Endothelial cell of umbilical vein (primary cell): ENCODE measurements around the gene SPOCD1. TPM values are rescaled to one million over a fixed set of nuclear protein-coding genes. Genes with fewer than 3 reads are reported as not detected.

ENCODE experiments used
- BruUV-seq: library from RNA; stranded (reverse); fragments of 400-500 nt; replicated peaks from 2 replicates; lab custom pipeline; 2021; lab: Mats Ljungman, UMichigan
- CTCF ChIA-PET: fragments of 300-600, 350-600 bp; sonication (Branson Sonifier 250); formaldehyde crosslinking; loops from one replicate; lab custom pipeline; 2021; ENCODE audit warnings: antibody characterized with exemption, inconsistent platforms; lab: Charles Lee
- POLR2A ChIA-PET: fragments of 300-600, 350-600 bp; sonication (Branson Sonifier 250); formaldehyde crosslinking; loops from one replicate; lab custom pipeline; 2021; ENCODE audit warnings: antibody characterized with exemption, inconsistent platforms; lab: Charles Lee
- DNase-seq: peaks from one replicate; pipeline ENCODE4 v3.0.0-alpha.2; 2011; ENCODE audit warnings: low read depth, low spot score
- FAIRE-seq: peaks from 2 replicates; lab custom pipeline; 2011; peaks lifted over from hg19 to GRCh38; lab: Jason Lieb, UNC
- H2AFZ ChIP-seq: 2 replicates; pipeline ENCODE4 v1.6.0; 2012; ENCODE audit warnings: low read depth, low read length, control low read depth, inconsistent platforms
- H3K27ac ChIP-seq: 2 replicates; pipeline ENCODE4 v1.5.1; 2011; ENCODE audit warnings: low read depth, mild to moderate bottlenecking, control low read depth, low read length, moderate library complexity; ENCODE audit not compliant: insufficient read depth
- H3K27me3 ChIP-seq, 2 experiments: 2 replicates each; pipeline versions ENCODE4 v1.6.0 to v1.6.1; 2011; ENCODE audit warnings: low read length in 2 of 2, mixed read lengths in 1 of 2; ENCODE audit not compliant: control insufficient read depth in 2 of 2, insufficient read depth in 2 of 2
- H3K36me3 ChIP-seq, 2 experiments: 2 replicates in 1 of 2; 3 replicates in 1 of 2; pipeline ENCODE4 v1.5.1; 2011; ENCODE audit warnings: low read length in 2 of 2, mild to moderate bottlenecking in 1 of 2, moderate library complexity in 1 of 2; ENCODE audit not compliant: control insufficient read depth in 2 of 2, insufficient read depth in 2 of 2; ENCODE audit errors: extremely low read depth in 1 of 2
- H3K4me1 ChIP-seq: 3 replicates; pipeline ENCODE4 v1.5.1; 2011; ENCODE audit warnings: mild to moderate bottlenecking, low read length; ENCODE audit not compliant: control insufficient read depth, insufficient read depth; ENCODE audit errors: extremely low read depth
- H3K4me2 ChIP-seq: 2 replicates; pipeline ENCODE4 v1.6.1; 2011; ENCODE audit warnings: low read length, control low read depth, mixed read lengths; ENCODE audit not compliant: insufficient read depth
- H3K4me3 ChIP-seq, 3 experiments: fragments of 200-600 bp in 1 of 3; sonication (generic), shearing (Covaris generic) in 1 of 3; replicated peaks in 1 of 3; 2 replicates each; pipeline ENCODE4 v1.5.1; 2011 to 2016; ENCODE audit warnings: control low read depth in 3 of 3, low read length in 3 of 3, mild to moderate bottlenecking in 2 of 3, inconsistent platforms in 1 of 3, low read depth in 1 of 3, moderate library complexity in 1 of 3; ENCODE audit not compliant: insufficient read depth in 1 of 3
- H3K79me2 ChIP-seq: 2 replicates; pipeline ENCODE4 v1.6.0; 2012; ENCODE audit warnings: low read length, inconsistent platforms; ENCODE audit not compliant: control insufficient read depth, insufficient read depth
- H3K9ac ChIP-seq: replicated peaks from 2 replicates; pipeline ENCODE3; 2011; ENCODE audit warnings: low read length, control low read depth; ENCODE audit not compliant: insufficient read depth; ENCODE audit errors: extremely low read depth
- H3K9me1 ChIP-seq: replicated peaks from 3 replicates; pipeline ENCODE4 v1.6.0; 2011; ENCODE audit warnings: mild to moderate bottlenecking, low read length; ENCODE audit not compliant: control insufficient read depth, insufficient read depth; ENCODE audit errors: extremely low read depth
- H3K9me3 ChIP-seq: replicated peaks from 2 replicates; pipeline ENCODE4 v1.5.1; 2012; ENCODE audit warnings: low read length, inconsistent platforms; ENCODE audit not compliant: control insufficient read depth, insufficient read depth
- H4K20me1 ChIP-seq: replicated peaks from 2 replicates; pipeline ENCODE3; 2011; ENCODE audit warnings: mild to moderate bottlenecking, low read length; ENCODE audit not compliant: control insufficient read depth, insufficient read depth; ENCODE audit errors: extremely low read depth
- EZH2 ChIP-seq: IDR thresholded peaks from 2 replicates; pipeline ENCODE4 v1.6.1; 2012; ENCODE audit warnings: borderline replicate concordance, low read depth, mild to moderate bottlenecking, moderate library complexity, low read length, inconsistent platforms; ENCODE audit not compliant: severe bottlenecking
- FOS ChIP-seq: IDR thresholded peaks from 2 replicates; pipeline ENCODE4 v1.6.1; 2011; ENCODE audit warnings: mild to moderate bottlenecking, low read length, moderate library complexity, borderline replicate concordance; ENCODE audit not compliant: insufficient read depth
- GATA2 ChIP-seq: IDR thresholded peaks from 2 replicates; pipeline ENCODE4 v1.7.0; 2011; ENCODE audit warnings: low read depth, mild to moderate bottlenecking, moderate library complexity, mixed read lengths, low read length; ENCODE audit not compliant: insufficient read length, insufficient read depth
- JUN ChIP-seq: IDR thresholded peaks from 2 replicates; pipeline ENCODE4 v1.6.1; 2011; ENCODE audit warnings: borderline replicate concordance, low read depth; ENCODE audit not compliant: insufficient read length, insufficient read depth
- MYC ChIP-seq: IDR thresholded peaks from one replicate; pipeline ENCODE4 v1.6.1; 2011; ENCODE audit warnings: mild to moderate bottlenecking, low read depth, low read length
- POLR2A ChIP-seq: IDR thresholded peaks from 2 replicates; pipeline ENCODE4 v1.6.1; 2012; ENCODE audit warnings: low read depth, mild to moderate bottlenecking, control low read depth, low read length
- POLR2AphosphoS5 ChIP-seq: IDR thresholded peaks from 2 replicates; pipeline ENCODE4 v1.6.1; 2012; ENCODE audit warnings: low read depth, mild to moderate bottlenecking, control low read depth, low read length, moderate library complexity; ENCODE audit not compliant: insufficient read depth
- dilution Hi-C: fragments of 300-500 bp; cut with MboI; formaldehyde crosslinking; loops from one replicate; pipeline ENCODE4 v1.15.0; 2019; ENCODE audit warnings: low sequenced_read_pairs; ENCODE audit not compliant: extremely low pct_ligation_motif_present
- intact Hi-C: fragments of 100-400 bp; cut with micrococcal nuclease; formaldehyde crosslinking; loops from one replicate; pipeline ENCODE4 v1.10.0; 2022
- polyA plus RNA-seq, 4 experiments: library from polyadenylated mRNA; depleted of rRNA in 3 of 4; stranded (reverse) in 3 of 4; unstranded in 1 of 4; fragments of >200 nt; gene quantifications; 2 replicates each; pipeline versions ENCODE4 v1.2.1 to v1.2.3, GENCODE V29; 2011 to 2012; ENCODE audit warnings: missing spikeins in 1 of 4
- total RNA-seq: library from RNA; stranded (reverse); gene quantifications from 2 replicates; pipeline ENCODE4 v1.2.3, GENCODE V29; 2021
- TF ChIP-seq, protein P1 (sequence below), 2 donors: IDR thresholded peaks; 1 replicate in 1 of 2; 2 replicates in 1 of 2; pipeline ENCODE4 v1.5.1; 2011; ENCODE audit warnings: low read length in 2 of 2, mild to moderate bottlenecking in 2 of 2, moderate library complexity in 2 of 2, control low read depth in 1 of 2, inconsistent platforms in 1 of 2, low read depth in 1 of 2; ENCODE audit not compliant: insufficient read depth in 1 of 2; ENCODE audit errors: extremely low read depth in 1 of 2
- TF ChIP-seq, protein P2 (sequence below): IDR thresholded peaks from 2 replicates; pipeline ENCODE4 v1.6.1; 2011; ENCODE audit not compliant: insufficient read depth, insufficient read length

The SPOCD1 gene
- total and polyA plus RNA-seq, 2 donors (not counting 3 experiments of a cell fraction or from before 2014, with no cell fraction given): 0.27 to 33.0 TPM

DNA sequence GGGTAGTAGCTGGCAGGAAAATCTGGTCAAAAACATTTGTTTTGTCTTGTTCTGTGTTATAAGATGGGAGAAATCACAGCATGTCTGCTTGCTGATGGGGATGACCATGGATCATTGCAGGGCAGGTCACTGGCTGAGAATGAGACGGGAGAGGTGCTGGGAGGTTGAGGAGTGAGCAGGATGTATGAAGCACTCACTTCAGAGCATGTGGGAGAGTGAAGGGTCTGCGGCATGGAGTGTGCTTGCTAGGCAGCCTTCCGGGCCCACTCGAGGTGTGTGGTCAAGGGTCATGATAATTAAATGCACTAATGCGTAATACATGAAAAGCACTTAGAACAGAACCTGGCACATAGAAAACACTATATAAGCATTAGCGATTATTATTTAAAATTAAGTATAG lies 42.0 kb upstream of the SPOCD1 start:
- dilution Hi-C loops (no loop called here), intact Hi-C loops (no loop called here)
- ChIA-PET POLR2A (no interaction called here), CTCF (interaction anchor here (1.2 kb wide), 1 partner anchor 13 kb away, joined by 3 read pairs; no protein-coding TSS in a partner anchor)
- Histone ChIP-seq H3K79me2 (no peaks in the 10 kb centered on the region), H3K9me3 (no peaks in the 10 kb centered on the region), H3K9ac (no peak overlapping the region), H3K36me3 (no peaks in the 10 kb centered on the region), H3K27me3 (no peaks in the 10 kb centered on the region), H3K4me3 (no peak overlapping the region), H2AFZ (no peak overlapping the region), H4K20me1 (no peaks in the 10 kb centered on the region), H3K27ac (no peak overlapping the region), H3K4me2 (no peak overlapping the region), H3K4me1 (no peaks in the 10 kb centered on the region), H3K9me1 (no peaks in the 10 kb centered on the region)
- DNase-seq (no peak), FAIRE-seq (no peak)
- TF ChIP-seq GATA2 (no peak), EZH2 (no peak), MYC (no peak), FOS (no peak), JUN (no peak), POLR2AphosphoS5 (no peak), POLR2A (no peak)
- TF ChIP-seq, protein P1, sequence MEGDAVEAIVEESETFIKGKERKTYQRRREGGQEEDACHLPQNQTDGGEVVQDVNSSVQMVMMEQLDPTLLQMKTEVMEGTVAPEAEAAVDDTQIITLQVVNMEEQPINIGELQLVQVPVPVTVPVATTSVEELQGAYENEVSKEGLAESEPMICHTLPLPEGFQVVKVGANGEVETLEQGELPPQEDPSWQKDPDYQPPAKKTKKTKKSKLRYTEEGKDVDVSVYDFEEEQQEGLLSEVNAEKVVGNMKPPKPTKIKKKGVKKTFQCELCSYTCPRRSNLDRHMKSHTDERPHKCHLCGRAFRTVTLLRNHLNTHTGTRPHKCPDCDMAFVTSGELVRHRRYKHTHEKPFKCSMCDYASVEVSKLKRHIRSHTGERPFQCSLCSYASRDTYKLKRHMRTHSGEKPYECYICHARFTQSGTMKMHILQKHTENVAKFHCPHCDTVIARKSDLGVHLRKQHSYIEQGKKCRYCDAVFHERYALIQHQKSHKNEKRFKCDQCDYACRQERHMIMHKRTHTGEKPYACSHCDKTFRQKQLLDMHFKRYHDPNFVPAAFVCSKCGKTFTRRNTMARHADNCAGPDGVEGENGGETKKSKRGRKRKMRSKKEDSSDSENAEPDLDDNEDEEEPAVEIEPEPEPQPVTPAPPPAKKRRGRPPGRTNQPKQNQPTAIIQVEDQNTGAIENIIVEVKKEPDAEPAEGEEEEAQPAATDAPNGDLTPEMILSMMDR (IDR thresholded peaks at IDR 0.05; ENCODE audit: extremely low read depth in 1 of 2, insufficient read depth in 1 of 2, low read depth in 1 of 2, low read length in 2 of 2): no peak
- TF ChIP-seq, protein P2, sequence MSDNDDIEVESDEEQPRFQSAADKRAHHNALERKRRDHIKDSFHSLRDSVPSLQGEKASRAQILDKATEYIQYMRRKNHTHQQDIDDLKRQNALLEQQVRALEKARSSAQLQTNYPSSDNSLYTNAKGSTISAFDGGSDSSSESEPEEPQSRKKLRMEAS: no peak
- BruUV-seq: no TSS peak
